A549 (cell line): ENCODE measurements around the gene PTPRN2. TPM values are rescaled to one million over a fixed set of nuclear protein-coding genes. Genes with fewer than 3 reads are reported as not detected.

Experiments
- ATAC-seq, 2 experiments: fragments of 200-7000 bp in 1 of 2; fragments of >200 bp in 1 of 2; cut with Nextera tagmentation in 1 of 2; cut with Tn5 transposase in 1 of 2; 3 replicates each; pipeline versions ENCODE4 v1.8.0 to v1.9.1; 2018 to 2020; ENCODE audit warnings: mild to moderate bottlenecking in 1 of 2, moderate library complexity in 1 of 2
- CTCF ChIA-PET: fragments of 300-600 bp; sonication (Branson Sonifier 250); formaldehyde crosslinking; extraction: SDS; loops from one replicate; lab custom pipeline; 2021; ENCODE audit warnings: antibody characterized with exemption, inconsistent platforms; lab: Yijun Ruan, JAX
- POLR2A ChIA-PET: fragments of 350-600 bp; formaldehyde crosslinking; extraction: SDS; loops from one replicate; lab custom pipeline; 2021; ENCODE audit warnings: antibody characterized with exemption, inconsistent platforms; lab: Yijun Ruan, JAX
- DNase-seq, 2 experiments: peaks; one replicate each; pipeline versions ENCODE4 v3.0.0 to v3.0.0-alpha.2; 2011 to 2016; ENCODE audit warnings: low read depth in 1 of 2, low spot score in 1 of 2
- FAIRE-seq: peaks from 2 replicates; lab custom pipeline; 2011; peaks lifted over from hg19 to GRCh38; lab: Jason Lieb, UNC
- H3K27ac ChIP-seq, 2 experiments: fragments of >200 bp; sonication (Bioruptor Twin); formaldehyde crosslinking; 3 replicates each; pipeline ENCODE4 v1.5.1; 2016 to 2017
- H3K4me1 ChIP-seq: fragments of >200 bp; sonication (Bioruptor Twin); formaldehyde crosslinking; 3 replicates; pipeline ENCODE4 v1.6.1; 2016
- H3K4me2 ChIP-seq: fragments of >200 bp; sonication (Bioruptor Twin); formaldehyde crosslinking; 3 replicates; pipeline ENCODE4 v1.6.1; 2016
- H3K4me3 ChIP-seq: fragments of >200 bp; sonication (Bioruptor Twin); formaldehyde crosslinking; 3 replicates; pipeline ENCODE4 v1.5.1; 2016
- H3K9me3 ChIP-seq: fragments of >200 bp; sonication (Bioruptor Twin); formaldehyde crosslinking; 3 replicates; pipeline ENCODE4 v1.6.1; 2016
- CBX8 ChIP-seq: fragments of 200-600 bp; sonication (generic); IDR thresholded peaks from 2 replicates; pipeline ENCODE4 v1.6.1; 2016
- CEBPB ChIP-seq, 2 experiments: fragments of >200 bp in 1 of 2; sonication (Bioruptor Twin) in 1 of 2; formaldehyde crosslinking in 1 of 2; IDR thresholded peaks; 2 replicates each; pipeline ENCODE4 v1.6.1; 2012 to 2016
- CHD4 ChIP-seq: fragments of 200-600 bp; sonication (generic); IDR thresholded peaks from 2 replicates; pipeline ENCODE4 v1.6.1; 2016; ENCODE audit warnings: antibody characterized with exemption, mild to moderate bottlenecking, borderline replicate concordance
- CTCF ChIP-seq: fragments of >200 bp; sonication (Bioruptor Twin); formaldehyde crosslinking; IDR thresholded peaks from 3 replicates; pipeline ENCODE4 v1.5.1; 2016
- ELK1 ChIP-seq: fragments of 150-350 bp; IDR thresholded peaks from 2 replicates; pipeline ENCODE4 v1.6.1; 2014; ENCODE audit warnings: low read depth, mild to moderate bottlenecking, low read length
- RARB ChIP-seq: fragments of 250-450 bp; sonication (Bioruptor Pico); IDR thresholded peaks from 2 replicates; pipeline ENCODE4 v1.8.0; 2021; ENCODE audit warnings: mild to moderate bottlenecking, moderate library complexity
- RNF2 ChIP-seq: fragments of 200-600 bp; sonication (generic); IDR thresholded peaks from 2 replicates; pipeline ENCODE4 v1.6.1; 2016; ENCODE audit warnings: low read depth, mild to moderate bottlenecking, antibody characterized with exemption, moderate library complexity, borderline replicate concordance
- WGBS: methylation state at CpG from one replicate; pipeline ENCODE4 v1.1.6; 2017; ENCODE audit errors: missing lambda C conversion rate; 5-methylcytosine and 5-hydroxymethylcytosine counted together
- polyA minus RNA-seq: library from RNA; depleted of rRNA, polyadenylated mRNA; stranded (reverse); fragments of >200 nt; gene quantifications from 2 replicates; pipeline ENCODE4 v1.2.3, GENCODE V29; 2011; rRNA and poly(A)+ RNA removed
- polyA plus RNA-seq, 4 experiments: library from polyadenylated mRNA; depleted of rRNA in 3 of 4; stranded (reverse); fragments of >200 nt; fragmentation: RNase III in 1 of 4; extraction: RNeasy Plus Mini Kit Qiagen cat#74134 plus additional on column Dnase treatment in 1 of 4; gene quantifications; 2 replicates in 3 of 4; 3 replicates in 1 of 4; pipeline ENCODE4 v1.2.3, GENCODE V29; 2011 to 2017
- TF ChIP-seq, protein P1 (sequence below): fragments of 200-600 bp; sonication (generic); IDR thresholded peaks from 2 replicates; pipeline ENCODE4 v1.6.1; 2016; ENCODE audit warnings: antibody characterized with exemption, mild to moderate bottlenecking, moderate library complexity

The PTPRN2 gene
- polyA plus RNA-seq (2011; rRNA removed) (1.2 and 1.5 TPM in 2 replicates), polyA plus RNA-seq (2017; fragmentation: RNase III; extraction: RNeasy Plus Mini Kit Qiagen cat#74134 plus additional on column Dnase treatment) (0.41 to 0.51 TPM (median 0.46 TPM) in 3 replicates), polyA minus RNA-seq (1.7 and 2.0 TPM in 2 replicates)
- polyA plus RNA-seq (2012; cell fraction: cytosol; rRNA removed) = 0.78 and 1.2 TPM in 2 replicates
- 3.0 TPM in 2 replicates for polyA plus RNA-seq (2012; cell fraction: nucleus; rRNA removed)

DNA sequence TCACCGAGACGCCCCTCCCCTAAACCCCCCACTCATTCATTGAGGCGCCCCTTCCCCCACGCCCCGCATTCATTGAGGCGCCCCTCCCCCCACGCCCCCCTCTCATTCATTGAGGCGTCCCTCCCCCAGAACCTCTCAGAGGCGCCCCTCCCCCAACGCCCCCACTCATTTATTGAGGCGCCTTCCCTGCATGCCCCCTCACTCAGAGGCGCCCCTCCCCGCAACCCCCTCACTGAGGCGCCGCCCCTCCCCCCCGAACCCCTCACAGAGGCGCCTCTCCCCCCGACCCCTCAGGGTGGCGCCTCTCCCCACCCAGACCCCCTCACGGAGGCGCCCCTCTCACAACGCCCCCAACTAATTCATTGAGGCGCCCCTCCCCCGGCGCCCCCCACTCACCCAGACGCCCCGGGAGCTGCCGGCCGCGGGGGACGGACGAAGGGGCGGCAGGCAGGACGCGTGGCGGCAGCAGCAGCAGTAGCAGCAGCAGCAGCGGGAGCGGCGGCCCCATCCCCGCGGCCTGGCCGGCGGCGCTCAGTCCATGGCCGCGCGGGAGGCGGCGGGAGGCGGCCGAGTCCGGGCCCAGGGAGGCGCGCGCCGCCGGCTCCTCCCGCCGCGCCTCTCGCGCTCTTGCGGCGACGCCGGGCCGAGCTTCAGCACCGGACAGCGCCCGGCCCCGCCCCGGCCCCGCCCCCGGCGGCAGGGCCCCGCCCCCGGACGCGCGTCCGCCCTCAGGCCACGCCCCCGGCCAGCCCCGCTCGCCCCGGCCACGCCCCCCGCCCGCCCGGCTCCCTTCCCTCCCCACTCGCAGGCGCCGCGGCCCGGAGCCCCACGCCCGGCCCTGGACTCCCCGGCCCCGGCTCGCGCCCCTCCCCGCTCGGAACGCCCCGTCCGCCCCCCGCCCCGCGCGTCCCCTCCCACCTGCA, at the start of gene PTPRN2:
TSS of gene PTPRN2 (minus strand) at position 662 of the 923 bp plus-strand sequence.
- Histone ChIP-seq H3K9me3 (no peaks in the 10 kb centered on the region), H3K4me2 (peak within 1 kb of the TSS; percentile 99), H3K4me1 (peaks cover 7% of the 10 kb centered on the region; the same call in 1 of the 3 replicates), H3K4me3 (peak within 1 kb of the TSS; percentile 47), H3K27ac (no peak within 1 kb of the TSS)
- TF ChIP-seq CHD4 (no peak), CBX8 (no peak)
- TF ChIP-seq, protein P1, sequence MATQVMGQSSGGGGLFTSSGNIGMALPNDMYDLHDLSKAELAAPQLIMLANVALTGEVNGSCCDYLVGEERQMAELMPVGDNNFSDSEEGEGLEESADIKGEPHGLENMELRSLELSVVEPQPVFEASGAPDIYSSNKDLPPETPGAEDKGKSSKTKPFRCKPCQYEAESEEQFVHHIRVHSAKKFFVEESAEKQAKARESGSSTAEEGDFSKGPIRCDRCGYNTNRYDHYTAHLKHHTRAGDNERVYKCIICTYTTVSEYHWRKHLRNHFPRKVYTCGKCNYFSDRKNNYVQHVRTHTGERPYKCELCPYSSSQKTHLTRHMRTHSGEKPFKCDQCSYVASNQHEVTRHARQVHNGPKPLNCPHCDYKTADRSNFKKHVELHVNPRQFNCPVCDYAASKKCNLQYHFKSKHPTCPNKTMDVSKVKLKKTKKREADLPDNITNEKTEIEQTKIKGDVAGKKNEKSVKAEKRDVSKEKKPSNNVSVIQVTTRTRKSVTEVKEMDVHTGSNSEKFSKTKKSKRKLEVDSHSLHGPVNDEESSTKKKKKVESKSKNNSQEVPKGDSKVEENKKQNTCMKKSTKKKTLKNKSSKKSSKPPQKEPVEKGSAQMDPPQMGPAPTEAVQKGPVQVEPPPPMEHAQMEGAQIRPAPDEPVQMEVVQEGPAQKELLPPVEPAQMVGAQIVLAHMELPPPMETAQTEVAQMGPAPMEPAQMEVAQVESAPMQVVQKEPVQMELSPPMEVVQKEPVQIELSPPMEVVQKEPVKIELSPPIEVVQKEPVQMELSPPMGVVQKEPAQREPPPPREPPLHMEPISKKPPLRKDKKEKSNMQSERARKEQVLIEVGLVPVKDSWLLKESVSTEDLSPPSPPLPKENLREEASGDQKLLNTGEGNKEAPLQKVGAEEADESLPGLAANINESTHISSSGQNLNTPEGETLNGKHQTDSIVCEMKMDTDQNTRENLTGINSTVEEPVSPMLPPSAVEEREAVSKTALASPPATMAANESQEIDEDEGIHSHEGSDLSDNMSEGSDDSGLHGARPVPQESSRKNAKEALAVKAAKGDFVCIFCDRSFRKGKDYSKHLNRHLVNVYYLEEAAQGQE = 0 out of 2 replicates have a peak, but pooled peaks have one; percentile 28
- CTCF ChIA-PET = no interaction called here
- POLR2A ChIA-PET = no interaction called here
- DNase-seq (peak; percentile 47 to 58), ATAC-seq (peak; percentile 66 to 68), FAIRE-seq (no peak)
- WGBS = no CpG with 5 or more reads among the region's 110 CpGs

GRCh38 chr7:158633055-158633956, 45.7 kb upstream of the PTPRN2 start:
- Histone ChIP-seq H3K9me3 (no peaks in the 10 kb centered on the region), H3K4me2 (no peak overlapping the region)
- CTCF ChIA-PET = interaction anchor here (1.2 kb wide), 1 partner anchor 14 kb away, joined by 3 read pairs; no protein-coding TSS in a partner anchor
- no peak for TF ChIP-seq ELK1
- no peak for TF ChIP-seq RNF2
- no peak for TF ChIP-seq CEBPB (IDR thresholded peaks at IDR 0.05)
- TF ChIP-seq CTCF = no peak
- no peak for TF ChIP-seq RARB
- TF ChIP-seq, all 56 proteins: peak for 0
- no peaks in the 10 kb centered on the region for H3K4me1 ChIP-seq
- WGBS = 94% methylated on average over 10 of the region's 11 CpGs
- FAIRE-seq = no peak
- no peak overlapping the region for H3K4me3 ChIP-seq
- no peak overlapping the region for H3K27ac ChIP-seq
- ATAC-seq = no peak; a peak in 2 of 6 replicates
- DNase-seq = no peak
- POLR2A ChIA-PET = no interaction called here
